MM.1S (cell line): ENCODE results near the gene AFP.

Experiments used
- DNase-seq: peaks from one replicate; pipeline ENCODE4 v3.0.0-alpha.2; 2015
- H2AFZ ChIP-seq: fragments of 300-600 bp; sonication (generic); 2 replicates; pipeline ENCODE4 v1.6.0; 2016; ENCODE audit warnings: antibody characterized with exemption, low read length
- H3F3A ChIP-seq: fragments of 300-600 bp; sonication (generic); 2 replicates; pipeline ENCODE4 v1.6.1; 2016; ENCODE audit warnings: mild to moderate bottlenecking, antibody characterized with exemption, low read length, moderate library complexity, mixed read lengths; ENCODE audit not compliant: insufficient read depth
- H3K27ac ChIP-seq: fragments of 300-600 bp; sonication (generic); 2 replicates; pipeline ENCODE4 v1.5.1; 2016; ENCODE audit warnings: mild to moderate bottlenecking, low read length
- H3K27me3 ChIP-seq: fragments of 300-600 bp; sonication (generic); replicated peaks from 2 replicates; pipeline ENCODE4 v1.6.0; 2016; ENCODE audit warnings: low read length; ENCODE audit not compliant: insufficient read depth
- H3K36me3 ChIP-seq: fragments of 300-600 bp; sonication (generic); replicated peaks from 2 replicates; pipeline ENCODE4 v1.6.1; 2016; ENCODE audit warnings: mild to moderate bottlenecking, low read length, mixed read lengths; ENCODE audit not compliant: insufficient read depth
- H3K4me1 ChIP-seq: fragments of 300-600 bp; sonication (generic); 2 replicates; pipeline ENCODE4 v1.6.1; 2016; ENCODE audit warnings: low read length, mixed read lengths
- H3K4me2 ChIP-seq: fragments of 300-600 bp; sonication (generic); 2 replicates; pipeline ENCODE4 v1.6.0; 2016; ENCODE audit warnings: low read depth, low read length
- H3K4me3 ChIP-seq: fragments of 300-600 bp; sonication (generic); 2 replicates; pipeline ENCODE4 v1.5.1; 2016; ENCODE audit warnings: low read length, mixed read lengths
- H3K79me2 ChIP-seq: fragments of 300-600 bp; sonication (generic); 2 replicates; pipeline ENCODE4 v1.6.1; 2016; ENCODE audit warnings: mixed run types, low read length, mixed read lengths
- H3K9ac ChIP-seq: fragments of 300-600 bp; sonication (generic); 2 replicates; pipeline ENCODE4 v1.6.1; 2016; ENCODE audit warnings: low read length, mixed read lengths
- H3K9me2 ChIP-seq: fragments of 300-600 bp; sonication (generic); replicated peaks from 2 replicates; pipeline ENCODE4 v1.6.1; 2016; ENCODE audit warnings: mild to moderate bottlenecking, low read length, mixed read lengths; ENCODE audit not compliant: insufficient read depth
- H3K9me3 ChIP-seq: fragments of 300-600 bp; sonication (generic); replicated peaks from 2 replicates; pipeline ENCODE4 v1.6.1; 2016; ENCODE audit warnings: mild to moderate bottlenecking, low read length, mixed read lengths; ENCODE audit not compliant: insufficient read depth
- H4K20me1 ChIP-seq: fragments of 300-600 bp; sonication (generic); 2 replicates; pipeline ENCODE4 v1.6.1; 2016; ENCODE audit warnings: mild to moderate bottlenecking, low read length, moderate library complexity, mixed read lengths; ENCODE audit not compliant: insufficient read depth
- CTCF ChIP-seq: fragments of 300-600 bp; sonication (generic); IDR thresholded peaks from 2 replicates; pipeline ENCODE4 v1.5.1; 2016; ENCODE audit warnings: antibody characterized with exemption, low read length, mixed read lengths
- EZH2 ChIP-seq: fragments of 300-600 bp; sonication (generic); optimal IDR thresholded peaks from 2 replicates; pipeline ENCODE3; 2017; ENCODE audit warnings: low read depth, mild to moderate bottlenecking, antibody characterized with exemption, low read length, mixed read lengths
- EZH2phosphoT487 ChIP-seq: fragments of 300-600 bp; sonication (generic); IDR thresholded peaks from 2 replicates; pipeline ENCODE4 v1.6.1; 2018; ENCODE audit warnings: antibody characterized with exemption, low read length

AFP gene

DNA sequence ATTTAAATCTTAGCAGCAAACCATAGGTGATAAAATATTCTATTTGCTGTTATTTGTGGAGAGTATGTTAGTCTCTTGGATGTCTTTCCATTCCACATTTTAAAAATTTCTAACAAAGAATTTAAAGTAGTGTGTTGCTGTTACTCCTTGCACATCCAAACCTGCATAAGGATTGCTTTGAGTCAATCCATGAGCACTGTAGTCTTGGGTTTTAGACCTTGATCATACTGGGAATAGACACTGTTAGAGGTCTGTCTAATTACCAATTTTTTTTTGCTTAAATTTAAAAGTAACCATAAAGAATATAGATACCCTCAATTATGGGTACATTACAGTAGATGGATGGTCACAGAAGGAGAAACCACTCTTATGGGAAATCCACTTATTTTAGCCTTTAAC, 1.5 kb downstream of the AFP start:
- no peaks in the 10 kb centered on the region for H3K9me2 ChIP-seq
- TF ChIP-seq CTCF (no peak), EZH2 (no peak), EZH2phosphoT487 (no peak)
- H4K20me1 ChIP-seq: no peaks in the 10 kb centered on the region
- H3K9me3 ChIP-seq: no peaks in the 10 kb centered on the region
- H3K27me3 ChIP-seq: no peaks in the 10 kb centered on the region
- no peak overlapping the region for H3K4me2 ChIP-seq
- no peaks in the 10 kb centered on the region for H3F3A ChIP-seq
- H2AFZ ChIP-seq: no peak overlapping the region
- no peaks in the 10 kb centered on the region for H3K4me1 ChIP-seq
- no peak for DNase-seq
- H3K27ac ChIP-seq: no peak overlapping the region
- H3K36me3 ChIP-seq: no peaks in the 10 kb centered on the region
- H3K9ac ChIP-seq: no peak overlapping the region
- H3K79me2 ChIP-seq: no peaks in the 10 kb centered on the region
- H3K4me3 ChIP-seq: no peak overlapping the region

DNA sequence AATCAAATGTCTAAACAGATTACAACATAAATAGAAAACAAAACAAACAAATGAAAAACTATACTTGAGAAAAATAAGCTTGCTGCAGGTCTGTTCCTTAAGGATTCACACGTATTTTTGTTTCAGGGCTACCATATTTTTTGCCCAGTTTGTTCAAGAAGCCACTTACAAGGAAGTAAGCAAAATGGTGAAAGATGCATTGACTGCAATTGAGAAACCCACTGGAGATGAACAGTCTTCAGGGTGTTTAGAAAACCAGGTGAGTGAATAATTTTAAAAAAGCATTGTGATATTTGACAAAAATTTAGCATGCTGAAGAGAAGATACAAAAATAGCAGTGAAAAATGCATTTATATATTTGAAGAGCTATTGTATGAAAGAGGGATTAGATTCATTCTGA, 2.0 kb downstream of the AFP start:
- Histone ChIP-seq H3K9ac (no peak overlapping the region), H3K36me3 (no peaks in the 10 kb centered on the region), H3K4me1 (no peaks in the 10 kb centered on the region), H4K20me1 (no peaks in the 10 kb centered on the region), H3K4me2 (no peak overlapping the region), H3K27me3 (no peaks in the 10 kb centered on the region), H3K4me3 (no peak overlapping the region), H3K9me3 (no peaks in the 10 kb centered on the region), H2AFZ (no peak overlapping the region), H3F3A (no peaks in the 10 kb centered on the region), H3K27ac (no peak overlapping the region), H3K79me2 (no peaks in the 10 kb centered on the region), H3K9me2 (no peaks in the 10 kb centered on the region)
- DNase-seq: no peak
- no peak for TF ChIP-seq EZH2phosphoT487
- no peak for TF ChIP-seq CTCF
- no peak for TF ChIP-seq EZH2

- Histone ChIP-seq H3K79me2 (no peaks in the 10 kb centered on the region), H3K4me3 (no peak overlapping the region), H3K27me3 (no peaks in the 10 kb centered on the region), H3K27ac (no peak overlapping the region), H3K36me3 (no peaks in the 10 kb centered on the region), H2AFZ (no peak overlapping the region), H3F3A (no peaks in the 10 kb centered on the region), H3K9me3 (no peaks in the 10 kb centered on the region), H4K20me1 (no peaks in the 10 kb centered on the region), H3K4me1 (no peaks in the 10 kb centered on the region), H3K4me2 (no peak overlapping the region), H3K9ac (no peak overlapping the region), H3K9me2 (no peaks in the 10 kb centered on the region)
- TF ChIP-seq EZH2 (no peak), EZH2phosphoT487 (no peak), CTCF (no peak)
- no peak for DNase-seq
Observed at GRCh38 chr4:73438582-73439215, 2.7 kb downstream of the AFP start.
